Measurements from ENCODE around the gene SRRD.

GRCh38 chr22:26514419-26515161 lies 30.9 kb downstream of the SRRD start:
- TF ChIP-seq JUND (IDR thresholded peaks at IDR 0.05; ENCODE audit: low read length) (no peak), CHD1 (IDR thresholded peaks at IDR 0.05; ENCODE audit: low read depth, low read length) (no peak), SRF (IDR thresholded peaks at IDR 0.05; ENCODE audit: low read depth, low read length) (no peak), SP1 (IDR thresholded peaks at IDR 0.05; ENCODE audit: low read depth, low read length) (no peak), CHD2 (IDR thresholded peaks at IDR 0.05; ENCODE audit: low read length) (no peak), EGR1 (IDR thresholded peaks at IDR 0.05; ENCODE audit: borderline replicate concordance, low read depth, low read length) (no peak)
- TF ChIP-seq, protein P1, sequence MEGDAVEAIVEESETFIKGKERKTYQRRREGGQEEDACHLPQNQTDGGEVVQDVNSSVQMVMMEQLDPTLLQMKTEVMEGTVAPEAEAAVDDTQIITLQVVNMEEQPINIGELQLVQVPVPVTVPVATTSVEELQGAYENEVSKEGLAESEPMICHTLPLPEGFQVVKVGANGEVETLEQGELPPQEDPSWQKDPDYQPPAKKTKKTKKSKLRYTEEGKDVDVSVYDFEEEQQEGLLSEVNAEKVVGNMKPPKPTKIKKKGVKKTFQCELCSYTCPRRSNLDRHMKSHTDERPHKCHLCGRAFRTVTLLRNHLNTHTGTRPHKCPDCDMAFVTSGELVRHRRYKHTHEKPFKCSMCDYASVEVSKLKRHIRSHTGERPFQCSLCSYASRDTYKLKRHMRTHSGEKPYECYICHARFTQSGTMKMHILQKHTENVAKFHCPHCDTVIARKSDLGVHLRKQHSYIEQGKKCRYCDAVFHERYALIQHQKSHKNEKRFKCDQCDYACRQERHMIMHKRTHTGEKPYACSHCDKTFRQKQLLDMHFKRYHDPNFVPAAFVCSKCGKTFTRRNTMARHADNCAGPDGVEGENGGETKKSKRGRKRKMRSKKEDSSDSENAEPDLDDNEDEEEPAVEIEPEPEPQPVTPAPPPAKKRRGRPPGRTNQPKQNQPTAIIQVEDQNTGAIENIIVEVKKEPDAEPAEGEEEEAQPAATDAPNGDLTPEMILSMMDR (IDR thresholded peaks at IDR 0.05; ENCODE audit: control extremely low read depth in 1 of 3, insufficient read depth in 1 of 3, low read depth in 1 of 3, low read length in 3 of 3), result no peak
- TF ChIP-seq, protein P2, sequence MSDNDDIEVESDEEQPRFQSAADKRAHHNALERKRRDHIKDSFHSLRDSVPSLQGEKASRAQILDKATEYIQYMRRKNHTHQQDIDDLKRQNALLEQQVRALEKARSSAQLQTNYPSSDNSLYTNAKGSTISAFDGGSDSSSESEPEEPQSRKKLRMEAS (IDR thresholded peaks at IDR 0.05), result no peak
